Measurements from ENCODE around the gene MGAT3. TPM values are rescaled to one million over a fixed set of nuclear protein-coding genes. Genes with fewer than 3 reads are reported as not detected.

MGAT3 gene
- total RNA-seq, 1 donor from 2014 or later, result 1.2 TPM

GRCh38 chr22:39530116-39530515 is 73.3 kb downstream of the MGAT3 start:
- Mint-ChIP-seq H3K27ac (peak overlapping the region; percentile 80), H3K4me3 (peak overlapping the region; percentile 96), H3K4me1 (ENCODE audit: low read depth) (peaks cover 72% of the 10 kb centered on the region), H3K9me3 (no peaks in the 10 kb centered on the region), H3K36me3 (ENCODE audit: low read depth) (peaks cover 46% of the 10 kb centered on the region), H3K27me3 (ENCODE audit: insufficient read depth) (no peaks in the 10 kb centered on the region)
- intact Hi-C loops (cut with micrococcal nuclease), result loop anchor here (5.0 kb wide), 1 partner anchor 377 kb away; no protein-coding TSS in a partner anchor
- DNase-seq (ENCODE audit: low spot score), result no peak

- Mint-ChIP-seq H3K36me3 (ENCODE audit: low read depth) (peaks cover 40% of the 10 kb centered on the region), H3K4me1 (ENCODE audit: low read depth) (peaks cover 65% of the 10 kb centered on the region)
- no peak for DNase-seq (ENCODE audit: low spot score)
Observed at GRCh38 chr22:39530692-39531331, 74.0 kb downstream of the MGAT3 start.

GRCh38 chr22:39532215-39533073 is 75.6 kb downstream of the MGAT3 start, which contains the start of gene RPS19BP1:
RPS19BP1 (minus strand) TSS chr22:39532748; CDS start chr22:39532738, 10 bp downstream.
- intact Hi-C loops (cut with micrococcal nuclease), result loop anchor here (1.0 to 5.0 kb wide), 9 partner anchors 12 to 1104 kb away; partner anchors contain the start of genes ATF4, MIEF1, MRTFA and RPL3
- H3K9me3 Mint-ChIP-seq, result no peaks in the 10 kb centered on the region
- peaks cover 33% of the 10 kb centered on the region for H3K36me3 Mint-ChIP-seq (ENCODE audit: low read depth)
- peak within 1 kb of the TSS; percentile 93 for H3K27ac Mint-ChIP-seq
- peak; percentile 99 for DNase-seq (ENCODE audit: low spot score)
- peaks cover 52% of the 10 kb centered on the region for H3K4me1 Mint-ChIP-seq (ENCODE audit: low read depth)
- no peaks in the 10 kb centered on the region for H3K27me3 Mint-ChIP-seq (ENCODE audit: insufficient read depth)
- H3K4me3 Mint-ChIP-seq, result peak within 1 kb of the TSS; percentile 96

More at GRCh38 chr22:39530692-39531331, 74.0 kb downstream of the MGAT3 start:
- no peaks in the 10 kb centered on the region for H3K27me3 Mint-ChIP-seq (ENCODE audit: insufficient read depth)
- peak overlapping the region; percentile 80 for H3K27ac Mint-ChIP-seq
- H3K4me3 Mint-ChIP-seq, result peak overlapping the region; percentile 96
- intact Hi-C loops (cut with micrococcal nuclease), result loop anchor here (5.0 kb wide), 1 partner anchor 376 kb away; no protein-coding TSS in a partner anchor
- no peaks in the 10 kb centered on the region for H3K9me3 Mint-ChIP-seq

DNA sequence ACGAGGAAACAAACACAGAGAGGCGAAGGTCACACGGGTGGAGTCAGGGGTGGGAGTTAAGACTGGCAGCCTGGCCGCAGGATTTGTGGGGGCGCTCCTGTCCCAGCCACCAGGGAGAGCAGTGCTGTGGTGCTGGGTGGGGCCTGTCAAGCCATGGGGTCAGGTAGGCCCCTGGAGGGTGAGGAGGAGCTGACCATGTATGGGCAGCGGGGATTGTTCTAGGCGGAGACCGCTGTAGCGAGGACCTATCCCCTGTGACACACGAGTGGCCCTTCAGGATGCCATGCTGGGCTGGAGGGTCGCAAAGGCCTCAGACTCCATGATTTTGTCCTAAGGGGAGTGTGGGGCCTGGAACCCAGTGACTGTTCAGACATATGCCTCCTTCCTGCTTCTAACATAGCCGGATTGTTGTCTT is 77.3 kb downstream of the MGAT3 start:
- Mint-ChIP-seq H3K4me1 (ENCODE audit: low read depth) (peaks cover 35% of the 10 kb centered on the region), H3K27ac (no peak overlapping the region), H3K27me3 (ENCODE audit: insufficient read depth) (no peaks in the 10 kb centered on the region), H3K36me3 (ENCODE audit: low read depth) (peaks cover 26% of the 10 kb centered on the region), H3K4me3 (no peak overlapping the region), H3K9me3 (no peaks in the 10 kb centered on the region)
- DNase-seq (ENCODE audit: low spot score), result no peak
- intact Hi-C loops (cut with micrococcal nuclease), result loop anchor here (1.0 to 5.0 kb wide), 3 partner anchors 373 to 502 kb away; no protein-coding TSS in a partner anchor

DNA sequence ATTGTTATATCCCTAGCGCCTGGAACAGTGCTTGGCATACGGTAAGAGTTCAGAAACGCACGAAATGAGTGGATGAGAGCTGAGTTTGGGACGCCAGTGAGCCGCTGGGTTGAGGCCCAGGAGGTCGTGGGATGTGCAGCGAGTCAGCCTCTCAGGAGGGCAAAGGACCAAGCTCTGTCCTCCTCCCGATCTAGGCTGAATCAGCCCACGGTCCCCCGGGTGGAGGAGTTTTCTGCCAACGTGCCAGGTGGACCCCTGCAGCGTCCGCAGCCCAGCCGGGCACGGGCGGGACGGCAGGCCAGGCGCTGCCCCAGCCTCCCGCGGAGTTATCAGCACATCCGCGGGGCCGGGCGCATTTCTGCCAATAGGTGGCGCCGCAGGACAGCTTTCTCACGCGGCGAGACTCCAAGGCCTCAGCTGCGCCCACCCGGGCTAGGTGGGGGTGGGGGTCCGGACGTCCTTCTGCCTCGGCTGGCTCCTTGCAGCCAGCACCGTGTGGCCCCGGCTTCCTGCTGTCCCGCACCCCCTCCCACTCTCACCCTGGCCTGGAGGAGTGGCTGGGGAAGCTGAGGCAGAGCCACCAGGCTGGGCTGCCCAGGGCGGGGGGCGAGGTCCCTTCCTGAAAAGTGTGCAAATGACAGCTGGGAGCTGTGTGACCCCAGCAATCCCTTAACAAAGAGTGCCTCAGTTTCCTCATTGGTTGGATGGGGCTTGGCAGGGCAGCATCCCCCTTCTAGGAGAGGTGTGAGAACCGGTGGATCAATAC is 78.0 kb downstream of the MGAT3 start:
- Mint-ChIP-seq H3K36me3 (ENCODE audit: low read depth) (peaks cover 21% of the 10 kb centered on the region), H3K4me1 (ENCODE audit: low read depth) (peaks cover 28% of the 10 kb centered on the region), H3K4me3 (no peak overlapping the region), H3K9me3 (no peaks in the 10 kb centered on the region), H3K27ac (peak overlapping the region; percentile 73), H3K27me3 (ENCODE audit: insufficient read depth) (no peaks in the 10 kb centered on the region)
- intact Hi-C loops (cut with micrococcal nuclease), result loop anchor here (1.0 to 5.0 kb wide), 4 partner anchors 373 to 814 kb away; no protein-coding TSS in a partner anchor
- DNase-seq (ENCODE audit: low spot score), result peak; percentile 71

- Mint-ChIP-seq H3K27me3 (ENCODE audit: insufficient read depth) (no peaks in the 10 kb centered on the region), H3K4me1 (ENCODE audit: low read depth) (peaks cover 23% of the 10 kb centered on the region), H3K36me3 (ENCODE audit: low read depth) (peaks cover 16% of the 10 kb centered on the region), H3K9me3 (no peaks in the 10 kb centered on the region), H3K4me3 (no peak overlapping the region), H3K27ac (no peak overlapping the region)
- intact Hi-C loops (cut with micrococcal nuclease), result loop anchor here (1.0 kb wide), 1 partner anchor 813 kb away; no protein-coding TSS in a partner anchor
- DNase-seq (ENCODE audit: low spot score), result no peak
Observed at GRCh38 chr22:39535357-39535725, 78.5 kb downstream of the MGAT3 start.

DNA sequence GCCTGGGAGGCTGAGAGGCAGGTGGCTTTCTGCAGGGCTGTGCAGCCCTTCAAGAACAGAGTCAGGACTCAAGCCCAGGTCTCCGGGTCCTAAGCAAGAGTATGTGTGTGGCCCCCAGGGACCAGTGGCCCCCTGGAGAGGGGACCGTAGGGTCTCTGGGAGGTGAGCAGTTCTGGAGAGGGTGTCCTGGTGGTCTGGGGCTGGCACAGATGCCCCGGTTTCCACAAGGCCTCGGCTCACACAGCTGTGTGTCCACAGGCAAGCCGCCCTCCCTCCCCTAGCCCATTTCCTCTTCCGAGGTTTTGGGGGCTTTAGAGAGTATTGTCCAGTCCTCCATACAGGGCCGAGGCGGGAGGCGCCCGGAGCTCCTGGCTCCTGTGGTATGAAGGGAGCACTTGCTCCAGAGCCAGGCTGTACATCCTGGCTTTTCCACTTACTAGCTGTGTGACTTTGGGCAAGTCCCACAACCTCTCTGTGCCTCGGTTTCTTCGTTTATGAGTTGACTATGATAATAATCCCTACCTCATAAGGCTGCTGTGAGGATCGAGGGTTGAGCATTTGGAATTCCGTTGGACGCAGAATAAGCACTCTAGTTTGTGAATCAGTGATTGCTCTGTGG is 79.1 kb downstream of the MGAT3 start:
- peaks cover 2% of the 10 kb centered on the region for H3K27me3 Mint-ChIP-seq (ENCODE audit: insufficient read depth)
- intact Hi-C loops (cut with micrococcal nuclease), result loop anchor here (1.0 kb wide), 1 partner anchor 812 kb away; no protein-coding TSS in a partner anchor
- H3K9me3 Mint-ChIP-seq, result no peaks in the 10 kb centered on the region
- H3K4me3 Mint-ChIP-seq, result no peak overlapping the region
- H3K4me1 Mint-ChIP-seq (ENCODE audit: low read depth), result peaks cover 17% of the 10 kb centered on the region
- no peak overlapping the region for H3K27ac Mint-ChIP-seq
- H3K36me3 Mint-ChIP-seq (ENCODE audit: low read depth), result peaks cover 12% of the 10 kb centered on the region
- no peak for DNase-seq (ENCODE audit: low spot score)

DNA sequence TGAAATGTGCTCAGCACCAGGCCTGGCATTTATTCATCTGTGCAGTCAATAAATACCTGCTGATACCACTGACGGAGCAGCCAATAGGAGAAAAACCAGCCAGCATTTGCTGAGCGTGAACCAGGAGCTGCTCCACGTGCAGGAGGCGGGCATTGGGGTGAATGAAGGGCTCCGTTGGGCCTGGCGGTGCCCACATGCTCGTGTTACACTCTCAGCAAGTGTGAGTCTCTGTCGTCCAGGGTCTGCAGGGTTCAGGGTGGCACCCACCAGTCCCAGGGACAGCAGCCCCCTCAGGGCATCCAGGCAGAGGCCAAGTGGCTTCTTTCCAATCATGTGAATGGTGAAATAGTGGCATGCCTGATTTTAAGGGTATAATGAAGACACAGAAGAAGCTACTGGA is 79.9 kb downstream of the MGAT3 start:
- H3K27ac Mint-ChIP-seq, result no peak overlapping the region

DNA sequence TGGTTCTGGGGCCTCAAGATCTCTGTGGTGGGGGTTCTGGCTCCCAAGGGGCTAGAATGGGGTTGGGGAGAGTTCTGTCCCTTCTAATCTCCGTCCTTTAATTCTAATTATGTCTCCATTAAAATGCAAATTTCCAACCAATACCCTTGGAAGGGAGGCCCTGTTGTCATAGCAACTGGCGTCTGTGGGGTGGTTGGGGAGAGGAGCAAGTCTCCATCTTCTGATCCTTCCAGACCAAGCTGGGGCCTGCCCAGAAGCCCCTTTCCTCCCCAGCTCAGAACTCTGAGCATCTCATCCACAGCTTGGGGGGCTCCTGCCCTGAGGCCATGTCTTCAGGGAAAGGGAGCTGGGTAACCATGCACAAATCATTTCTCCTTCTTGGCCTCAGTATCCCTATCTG is 81.2 kb downstream of the MGAT3 start:
- intact Hi-C loops (cut with micrococcal nuclease), result no loop called here
- peaks cover 6% of the 10 kb centered on the region for H3K4me1 Mint-ChIP-seq (ENCODE audit: low read depth)
- no peak for DNase-seq (ENCODE audit: low spot score)
- no peak overlapping the region for H3K27ac Mint-ChIP-seq
- no peak overlapping the region for H3K4me3 Mint-ChIP-seq
- no peaks in the 10 kb centered on the region for H3K36me3 Mint-ChIP-seq (ENCODE audit: low read depth)
- H3K9me3 Mint-ChIP-seq, result no peaks in the 10 kb centered on the region
- peaks cover 4% of the 10 kb centered on the region for H3K27me3 Mint-ChIP-seq (ENCODE audit: insufficient read depth)

More for the DNA sequence above, 79.9 kb downstream of the MGAT3 start:
- intact Hi-C loops (cut with micrococcal nuclease), result no loop called here
- Mint-ChIP-seq H3K4me1 (ENCODE audit: low read depth) (peaks cover 9% of the 10 kb centered on the region), H3K36me3 (ENCODE audit: low read depth) (peaks cover 7% of the 10 kb centered on the region), H3K9me3 (no peaks in the 10 kb centered on the region), H3K27me3 (ENCODE audit: insufficient read depth) (peaks cover 2% of the 10 kb centered on the region), H3K4me3 (no peak overlapping the region)
- no peak for DNase-seq (ENCODE audit: low spot score)

Other genes with a start within 250 kb of the MGAT3 start
- gene PDGFB, start 212.0 kb upstream of the MGAT3 start, total RNA-seq, result 0.78 and 1.2 TPM in 2 replicates
- 1,905 and 1,941 TPM in 2 replicates for gene RPL3, start 137.4 kb upstream of the MGAT3 start, total RNA-seq
- gene SYNGR1, start 107.0 kb upstream of the MGAT3 start, total RNA-seq, result not detected in 2 replicates
- 23.5 and 27.7 TPM in 2 replicates for gene TAB1, start 57.2 kb upstream of the MGAT3 start, total RNA-seq
- gene MIEF1, start 45.3 kb downstream of the MGAT3 start, total RNA-seq, result 59.4 and 60.2 TPM in 2 replicates
- 387 and 390 TPM in 2 replicates for gene ATF4, start 63.5 kb downstream of the MGAT3 start, total RNA-seq
- gene RPS19BP1, start 75.7 kb downstream of the MGAT3 start, total RNA-seq, result 98.7 and 101 TPM in 2 replicates
- 0.02 and 0.03 TPM in 2 replicates for gene CACNA1I, start 113.7 kb downstream of the MGAT3 start, total RNA-seq